RWPE1 (cell line): Measurements from ENCODE around the gene SNCAIP.
"Not testable (repeated sequence)": the region's sequence is repeated elsewhere in the genome, so short reads cannot be mapped to it uniquely, and the experiment has no call there.

Source experiments
- CTCF ChIA-PET: fragments of 350-600 bp; sonication (Branson Sonifier 250); formaldehyde crosslinking; extraction: SDS; loops from one replicate; lab custom pipeline; 2021; lab: Yijun Ruan, JAX
- POLR2A ChIA-PET: fragments of 400-600 bp; formaldehyde crosslinking; extraction: SDS; loops from one replicate; lab custom pipeline; 2020; ENCODE audit warnings: antibody characterized with exemption; ENCODE audit not compliant: low non-redundant PET; lab: Yijun Ruan, JAX
- DNase-seq: peaks from one replicate; pipeline ENCODE4 v3.0.0; 2012; ENCODE audit warnings: low spot score
- H3K27ac ChIP-seq: fragments of 450-650 bp; 2 replicates; pipeline ENCODE4 v1.5.1; 2017
- TF ChIP-seq, protein P1 (sequence below): fragments of 450-650 bp; conservative IDR thresholded peaks from 2 replicates; pipeline ENCODE4 v1.5.1; 2017; ENCODE audit warnings: low read depth, mild to moderate bottlenecking

The SNCAIP gene

DNA sequence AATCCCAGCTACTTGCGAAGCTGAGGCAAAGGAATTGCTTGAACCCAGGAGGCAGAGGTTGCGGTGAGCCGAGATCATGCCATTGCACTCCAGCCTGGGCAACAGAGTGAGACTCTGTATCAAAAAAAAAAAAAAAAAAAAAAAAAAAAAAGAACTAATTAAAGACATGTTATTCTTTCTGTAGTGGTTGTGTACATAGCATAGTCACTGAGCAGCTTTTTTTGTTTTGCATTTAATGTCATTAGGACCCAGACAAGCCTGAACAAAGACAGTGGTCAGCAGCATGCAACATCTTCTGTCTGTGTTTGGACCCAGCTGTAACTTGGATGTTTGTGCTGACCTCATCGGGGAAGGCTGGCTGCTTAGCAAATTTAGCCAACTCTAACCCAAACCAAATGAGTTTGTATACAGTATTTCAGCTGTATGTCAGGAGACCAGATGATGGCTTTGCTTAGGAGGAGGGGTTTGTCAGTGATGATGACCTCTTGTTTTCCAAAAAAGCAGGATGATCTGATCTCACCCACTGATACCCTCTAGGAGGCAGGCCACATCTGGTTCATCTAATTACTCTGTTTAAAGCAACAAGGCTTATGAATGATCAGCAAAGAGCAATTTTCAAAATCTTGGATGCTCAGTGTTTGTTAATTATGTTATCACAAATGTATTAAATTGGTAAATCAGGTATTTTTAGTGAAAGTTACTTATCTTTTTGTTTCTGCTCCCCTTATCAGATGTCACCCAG is 39.5 kb downstream of the SNCAIP start:
- ChIA-PET POLR2A (no interaction called here), CTCF (interaction anchor here (0.7 kb wide), 1 partner anchor 17 kb away, joined by 3 read pairs; no protein-coding TSS in a partner anchor)
- no peak for DNase-seq
- TF ChIP-seq, protein P1, sequence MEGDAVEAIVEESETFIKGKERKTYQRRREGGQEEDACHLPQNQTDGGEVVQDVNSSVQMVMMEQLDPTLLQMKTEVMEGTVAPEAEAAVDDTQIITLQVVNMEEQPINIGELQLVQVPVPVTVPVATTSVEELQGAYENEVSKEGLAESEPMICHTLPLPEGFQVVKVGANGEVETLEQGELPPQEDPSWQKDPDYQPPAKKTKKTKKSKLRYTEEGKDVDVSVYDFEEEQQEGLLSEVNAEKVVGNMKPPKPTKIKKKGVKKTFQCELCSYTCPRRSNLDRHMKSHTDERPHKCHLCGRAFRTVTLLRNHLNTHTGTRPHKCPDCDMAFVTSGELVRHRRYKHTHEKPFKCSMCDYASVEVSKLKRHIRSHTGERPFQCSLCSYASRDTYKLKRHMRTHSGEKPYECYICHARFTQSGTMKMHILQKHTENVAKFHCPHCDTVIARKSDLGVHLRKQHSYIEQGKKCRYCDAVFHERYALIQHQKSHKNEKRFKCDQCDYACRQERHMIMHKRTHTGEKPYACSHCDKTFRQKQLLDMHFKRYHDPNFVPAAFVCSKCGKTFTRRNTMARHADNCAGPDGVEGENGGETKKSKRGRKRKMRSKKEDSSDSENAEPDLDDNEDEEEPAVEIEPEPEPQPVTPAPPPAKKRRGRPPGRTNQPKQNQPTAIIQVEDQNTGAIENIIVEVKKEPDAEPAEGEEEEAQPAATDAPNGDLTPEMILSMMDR: no peak
- no peak overlapping the region for H3K27ac ChIP-seq

DNA sequence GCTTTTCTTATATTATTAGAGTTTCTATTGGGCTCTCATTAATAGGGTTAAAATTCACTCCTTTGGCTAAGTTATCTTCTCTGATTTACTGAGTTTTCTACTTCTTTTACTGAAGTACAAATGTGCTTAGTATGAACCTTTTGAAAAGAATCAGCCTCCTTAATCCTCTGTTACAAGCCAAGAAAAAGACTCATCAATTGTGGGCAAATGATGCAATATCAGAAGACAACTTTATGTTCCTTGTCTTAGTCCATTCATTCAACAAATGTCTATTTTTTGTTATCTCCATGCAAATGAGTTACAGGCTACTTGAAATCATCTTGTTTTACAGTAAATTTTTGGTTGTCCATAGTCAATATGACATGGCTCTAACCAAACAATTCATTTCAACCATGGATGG is 40.3 kb downstream of the SNCAIP start:
- TF ChIP-seq, protein P1: no peak
- POLR2A ChIA-PET: no interaction called here
- no peak for DNase-seq
- H3K27ac ChIP-seq: no peak overlapping the region
- CTCF ChIA-PET: no interaction called here

DNA sequence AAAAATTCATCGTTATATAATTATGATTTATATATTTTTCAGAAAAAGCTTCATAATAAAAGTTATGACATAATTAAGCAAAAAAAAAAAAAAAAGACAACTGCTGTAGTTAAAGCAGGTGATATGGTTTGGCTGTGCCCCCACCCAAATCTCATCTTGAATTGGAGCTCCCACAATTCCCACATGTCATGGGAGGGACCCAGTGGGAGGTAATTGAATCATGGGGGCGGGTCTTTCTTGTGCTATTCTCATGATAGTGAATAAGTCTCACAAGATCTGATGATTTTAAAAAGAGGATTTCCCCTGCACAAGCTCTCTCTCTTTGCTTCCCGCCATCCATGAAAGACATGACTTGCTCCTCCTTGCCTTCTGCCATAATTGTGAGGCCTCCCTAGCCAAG is 41.3 kb downstream of the SNCAIP start:
- CTCF ChIA-PET, DNase-seq, H3K27ac ChIP-seq, POLR2A ChIA-PET: not testable (repeated sequence)

DNA sequence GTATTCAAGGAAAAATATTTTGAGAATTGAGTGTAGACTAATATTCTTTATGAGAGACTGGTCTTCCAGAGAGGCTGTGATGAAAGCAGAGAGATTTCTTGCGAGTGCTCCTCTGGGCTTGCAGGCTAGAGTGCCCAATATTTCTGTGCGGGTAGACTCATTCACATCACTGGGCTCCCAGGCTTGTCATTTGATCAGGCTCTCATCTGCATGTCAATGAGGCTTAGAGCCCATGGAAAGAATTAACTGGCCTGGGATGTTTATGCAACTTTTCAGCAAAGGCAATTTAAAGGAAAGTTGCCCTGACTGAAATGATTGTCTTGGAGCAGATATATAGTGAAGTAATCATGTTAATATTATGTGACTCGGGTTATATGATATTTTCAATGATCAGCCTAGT is 42.3 kb downstream of the SNCAIP start:
- H3K27ac ChIP-seq: no peak overlapping the region
- DNase-seq: no peak
- TF ChIP-seq, protein P1: no peak
- CTCF ChIA-PET: no interaction called here
- POLR2A ChIA-PET: no interaction called here

DNA sequence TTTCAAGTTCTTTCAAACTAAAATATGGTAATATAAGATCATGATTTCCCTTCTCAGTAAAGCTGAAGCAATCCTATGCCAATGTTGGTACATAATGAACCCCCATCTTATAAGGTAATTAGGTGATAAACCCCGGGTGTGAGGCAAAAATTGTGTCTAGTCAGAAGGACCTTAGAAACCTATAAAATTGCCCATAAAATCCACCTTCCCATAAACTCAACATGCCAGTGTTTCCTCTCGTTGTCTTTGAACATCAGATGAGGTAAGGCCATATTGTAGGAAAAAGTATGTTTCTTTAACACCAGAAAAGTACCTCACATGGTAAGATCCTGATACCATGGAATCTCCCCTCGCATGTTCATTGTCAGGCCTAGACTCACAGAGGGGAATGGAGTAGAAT is 43.3 kb downstream of the SNCAIP start:
- no peak for DNase-seq
- CTCF ChIA-PET: interaction anchor here (0.5 kb wide), 1 partner anchor 141 kb away, joined by 3 read pairs; no protein-coding TSS in a partner anchor
- TF ChIP-seq, protein P1: no peak
- POLR2A ChIA-PET: no interaction called here
- no peak overlapping the region for H3K27ac ChIP-seq

DNA sequence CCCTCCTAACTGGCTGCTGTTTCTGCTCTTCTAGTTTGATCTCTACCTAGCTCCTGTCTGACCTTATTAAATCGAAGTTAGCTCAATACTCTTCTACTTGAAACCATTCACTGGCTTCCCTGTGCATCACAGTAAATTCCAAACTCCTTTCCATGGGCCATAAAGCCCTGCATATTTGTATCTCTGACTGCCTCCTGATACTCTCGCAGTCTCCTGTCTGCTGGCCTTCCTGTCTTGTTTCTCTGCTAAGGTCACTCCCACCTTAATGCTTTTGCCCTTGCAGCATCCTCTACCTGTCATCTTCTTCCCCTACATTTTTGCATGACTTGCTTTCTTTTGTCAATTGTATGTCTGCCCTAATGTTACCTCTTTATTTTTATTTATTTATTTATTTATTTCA is 44.8 kb downstream of the SNCAIP start:
- ChIA-PET POLR2A (no interaction called here), CTCF (interaction anchor here (0.6 kb wide), 1 partner anchor 313 kb away, joined by 3 read pairs; no protein-coding TSS in a partner anchor)
- TF ChIP-seq, protein P1: no peak
- DNase-seq: no peak
- no peak overlapping the region for H3K27ac ChIP-seq

DNA sequence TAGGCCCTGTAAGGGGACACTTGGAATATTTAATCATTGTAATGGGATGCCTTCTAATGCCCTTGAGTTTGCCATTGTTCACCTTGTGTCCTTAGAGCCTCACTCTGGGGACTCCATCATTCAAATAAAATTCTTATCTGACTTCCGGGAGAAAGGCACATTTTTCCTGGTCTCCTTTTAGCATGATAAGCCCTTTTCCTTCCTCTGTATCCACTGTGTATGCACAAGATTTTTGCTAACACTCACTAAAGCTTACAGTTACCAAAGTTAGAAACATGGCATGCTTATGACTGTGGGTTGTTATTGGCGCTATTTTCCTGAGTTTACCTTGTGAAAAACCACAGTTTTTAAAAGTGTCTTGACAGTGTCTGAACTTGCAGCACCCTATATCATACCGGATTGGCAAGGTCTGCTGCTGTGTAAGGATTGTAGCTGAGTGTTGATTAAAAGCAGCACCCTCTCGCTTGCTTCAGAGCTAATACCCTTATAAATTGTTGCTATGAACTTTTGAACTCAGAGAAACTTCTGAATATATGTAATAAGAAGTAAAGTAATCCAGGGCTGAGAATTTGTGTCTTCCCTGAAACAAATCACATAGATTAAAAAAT is 46.4 kb downstream of the SNCAIP start:
- POLR2A ChIA-PET: no interaction called here
- CTCF ChIA-PET: no interaction called here
- TF ChIP-seq, protein P1: no peak
- no peak overlapping the region for H3K27ac ChIP-seq
- no peak for DNase-seq
